ENCODE data around the gene ECSIT.
"Not testable (repeated sequence)": the region's sequence is repeated elsewhere in the genome, so short reads cannot be mapped to it uniquely, and the experiment has no call there.

ECSIT gene

GRCh38 chr19:11480715-11481533 lies 48.0 kb downstream of the ECSIT start, which contains the start of gene ELAVL3:
Gene ELAVL3 (minus strand): TSS chr19:11481046. CDS start chr19:11480608, 438 bp downstream.
- DNase-seq (ENCODE audit: extremely low spot score, insufficient read length, low read depth) (no peak), FAIRE-seq (no peak)

GRCh38 chr19:11479898-11480714 lies 48.8 kb downstream of the ECSIT start:
- FAIRE-seq (no peak), DNase-seq (ENCODE audit: extremely low spot score, insufficient read length, low read depth) (no peak)

- no peak for DNase-seq (ENCODE audit: extremely low spot score, insufficient read length, low read depth)
- no peak for FAIRE-seq
Measured at GRCh38 chr19:11479090-11479897, 49.6 kb downstream of the ECSIT start.

GRCh38 chr19:11478167-11479089 lies 50.5 kb downstream of the ECSIT start:
- DNase-seq (ENCODE audit: extremely low spot score, insufficient read length, low read depth) (no peak), FAIRE-seq (no peak)

- no peak for FAIRE-seq
- no peak for DNase-seq (ENCODE audit: extremely low spot score, insufficient read length, low read depth)
Measured at GRCh38 chr19:11475861-11476260, 53.1 kb downstream of the ECSIT start.

GRCh38 chr19:11475343-11475742 lies 53.6 kb downstream of the ECSIT start:
- not testable (repeated sequence) for DNase-seq (ENCODE audit: extremely low spot score, insufficient read length, low read depth); FAIRE-seq

GRCh38 chr19:11473725-11474124 lies 55.2 kb downstream of the ECSIT start:
- no peak for DNase-seq (ENCODE audit: extremely low spot score, insufficient read length, low read depth)
- FAIRE-seq = no peak

- FAIRE-seq; DNase-seq (ENCODE audit: extremely low spot score, insufficient read length, low read depth): not testable (repeated sequence)
Measured at GRCh38 chr19:11468266-11468845, 60.6 kb downstream of the ECSIT start.

- DNase-seq (ENCODE audit: extremely low spot score, insufficient read length, low read depth) (no peak), FAIRE-seq (no peak)
Measured at GRCh38 chr19:11465600-11465999, 63.3 kb downstream of the ECSIT start.

- FAIRE-seq (peak; percentile 77), DNase-seq (ENCODE audit: extremely low spot score, insufficient read length, low read depth) (no peak)
Measured at GRCh38 chr19:11464333-11465265, 64.3 kb downstream of the ECSIT start.

GRCh38 chr19:11463391-11463790 lies 65.5 kb downstream of the ECSIT start:
- FAIRE-seq (no peak), DNase-seq (ENCODE audit: extremely low spot score, insufficient read length, low read depth) (no peak)

GRCh38 chr19:11461453-11461852 lies 67.5 kb downstream of the ECSIT start:
- no peak for DNase-seq (ENCODE audit: extremely low spot score, insufficient read length, low read depth)
- no peak for FAIRE-seq

- DNase-seq (ENCODE audit: extremely low spot score, insufficient read length, low read depth) = no peak
- FAIRE-seq = no peak
Measured at GRCh38 chr19:11460207-11460606, 68.7 kb downstream of the ECSIT start.

- DNase-seq (ENCODE audit: extremely low spot score, insufficient read length, low read depth); FAIRE-seq: not testable (repeated sequence)
Measured at GRCh38 chr19:11458912-11459311, 70.0 kb downstream of the ECSIT start.

GRCh38 chr19:11458236-11458900 lies 70.6 kb downstream of the ECSIT start:
- FAIRE-seq = no peak
- DNase-seq (ENCODE audit: extremely low spot score, insufficient read length, low read depth) = no peak

- DNase-seq (ENCODE audit: extremely low spot score, insufficient read length, low read depth) (no peak), FAIRE-seq (no peak)
Measured at GRCh38 chr19:11457831-11458230, 71.1 kb downstream of the ECSIT start.

GRCh38 chr19:11457115-11457514 lies 71.8 kb downstream of the ECSIT start:
- FAIRE-seq = no peak
- no peak for DNase-seq (ENCODE audit: extremely low spot score, insufficient read length, low read depth)

All from GM18507 (cell line).